ENCODE data around the gene TNS4. TPM values are rescaled to one million over a fixed set of nuclear protein-coding genes. Genes with fewer than 3 reads are reported as not detected.

Gene TNS4
- total RNA-seq, 1 donor from 2014 or later: 0.78 TPM

DNA sequence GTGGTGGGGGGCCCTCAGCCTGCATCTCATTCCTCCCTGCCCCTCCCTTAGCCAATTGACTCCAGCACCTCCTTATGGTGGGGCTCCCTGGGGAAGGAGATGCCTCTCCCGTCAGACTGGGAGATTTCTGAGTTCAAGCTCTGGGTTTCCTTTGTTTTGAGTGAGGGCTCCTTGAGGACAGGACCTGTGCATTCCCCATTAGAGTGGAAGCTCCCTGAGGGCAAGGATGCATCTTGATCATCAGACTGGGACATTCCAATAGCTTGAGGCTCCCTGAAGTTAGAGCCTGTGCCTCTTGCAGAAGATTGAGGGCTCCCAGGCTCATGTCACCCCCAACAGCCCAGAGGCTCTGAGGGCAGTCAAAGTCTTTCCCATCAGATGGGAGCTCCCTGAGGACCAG lies 23.6 kb downstream of the TNS4 start:
- Histone ChIP-seq H3K4me1 (peaks cover 11% of the 10 kb centered on the region), H3K36me3 (no peaks in the 10 kb centered on the region), H3K27ac (no peak overlapping the region), H3K27me3 (no peaks in the 10 kb centered on the region), H3K4me3 (no peak overlapping the region), H3K9me3 (no peaks in the 10 kb centered on the region)
- intact Hi-C loops (cut with DNase I): loop anchor here (5.0 kb wide), 1 partner anchor 55 kb away; no protein-coding TSS in a partner anchor
- DNase-seq (no peak), ATAC-seq (no peak)
- TF ChIP-seq, protein P1, sequence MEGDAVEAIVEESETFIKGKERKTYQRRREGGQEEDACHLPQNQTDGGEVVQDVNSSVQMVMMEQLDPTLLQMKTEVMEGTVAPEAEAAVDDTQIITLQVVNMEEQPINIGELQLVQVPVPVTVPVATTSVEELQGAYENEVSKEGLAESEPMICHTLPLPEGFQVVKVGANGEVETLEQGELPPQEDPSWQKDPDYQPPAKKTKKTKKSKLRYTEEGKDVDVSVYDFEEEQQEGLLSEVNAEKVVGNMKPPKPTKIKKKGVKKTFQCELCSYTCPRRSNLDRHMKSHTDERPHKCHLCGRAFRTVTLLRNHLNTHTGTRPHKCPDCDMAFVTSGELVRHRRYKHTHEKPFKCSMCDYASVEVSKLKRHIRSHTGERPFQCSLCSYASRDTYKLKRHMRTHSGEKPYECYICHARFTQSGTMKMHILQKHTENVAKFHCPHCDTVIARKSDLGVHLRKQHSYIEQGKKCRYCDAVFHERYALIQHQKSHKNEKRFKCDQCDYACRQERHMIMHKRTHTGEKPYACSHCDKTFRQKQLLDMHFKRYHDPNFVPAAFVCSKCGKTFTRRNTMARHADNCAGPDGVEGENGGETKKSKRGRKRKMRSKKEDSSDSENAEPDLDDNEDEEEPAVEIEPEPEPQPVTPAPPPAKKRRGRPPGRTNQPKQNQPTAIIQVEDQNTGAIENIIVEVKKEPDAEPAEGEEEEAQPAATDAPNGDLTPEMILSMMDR (IDR thresholded peaks at IDR 0.05): no peak

DNA sequence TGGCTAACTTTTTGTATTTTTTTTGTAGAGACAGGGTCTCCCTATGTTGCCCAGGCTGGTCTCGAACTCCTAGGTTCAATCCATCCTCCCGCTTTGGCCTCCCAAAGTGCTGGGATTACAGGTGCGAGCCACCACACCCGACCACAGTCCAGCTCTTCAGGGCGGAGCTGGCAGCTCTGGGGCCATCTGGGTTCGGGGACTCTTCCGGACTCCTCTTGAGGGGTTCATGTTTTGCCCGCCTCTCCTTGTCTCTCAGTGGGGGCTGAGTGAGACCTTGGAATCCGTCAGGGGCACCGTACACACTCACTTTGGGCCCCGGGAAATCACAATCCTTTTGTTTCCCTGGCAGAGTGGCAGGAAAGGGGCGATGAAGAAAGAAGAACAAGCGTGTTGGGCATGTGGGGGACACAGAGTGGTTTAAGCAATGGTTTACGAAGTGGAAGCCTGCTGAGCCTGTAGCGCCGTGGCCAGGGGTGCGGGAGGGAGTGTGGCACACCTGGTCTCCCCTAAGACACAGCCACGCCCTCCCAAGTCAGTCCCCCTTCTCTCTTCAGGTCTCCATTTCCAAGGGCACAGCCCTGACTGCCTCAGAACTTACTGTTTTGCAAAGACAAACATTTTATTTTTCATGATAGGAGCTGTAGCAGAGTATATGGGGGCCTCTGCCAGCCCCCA lies 26.1 kb downstream of the TNS4 start:
- H3K4me3 ChIP-seq: no peak overlapping the region
- H3K36me3 ChIP-seq: no peaks in the 10 kb centered on the region
- H3K27ac ChIP-seq: no peak overlapping the region
- no peaks in the 10 kb centered on the region for H3K27me3 ChIP-seq
- no peak for DNase-seq
- TF ChIP-seq, protein P1 (IDR thresholded peaks at IDR 0.05): no peak
- no peaks in the 10 kb centered on the region for H3K9me3 ChIP-seq
- ATAC-seq: no peak
- peaks cover 5% of the 10 kb centered on the region for H3K4me1 ChIP-seq
- intact Hi-C loops (cut with DNase I): loop anchor here (5.0 kb wide), 1 partner anchor 57 kb away; no protein-coding TSS in a partner anchor

DNA sequence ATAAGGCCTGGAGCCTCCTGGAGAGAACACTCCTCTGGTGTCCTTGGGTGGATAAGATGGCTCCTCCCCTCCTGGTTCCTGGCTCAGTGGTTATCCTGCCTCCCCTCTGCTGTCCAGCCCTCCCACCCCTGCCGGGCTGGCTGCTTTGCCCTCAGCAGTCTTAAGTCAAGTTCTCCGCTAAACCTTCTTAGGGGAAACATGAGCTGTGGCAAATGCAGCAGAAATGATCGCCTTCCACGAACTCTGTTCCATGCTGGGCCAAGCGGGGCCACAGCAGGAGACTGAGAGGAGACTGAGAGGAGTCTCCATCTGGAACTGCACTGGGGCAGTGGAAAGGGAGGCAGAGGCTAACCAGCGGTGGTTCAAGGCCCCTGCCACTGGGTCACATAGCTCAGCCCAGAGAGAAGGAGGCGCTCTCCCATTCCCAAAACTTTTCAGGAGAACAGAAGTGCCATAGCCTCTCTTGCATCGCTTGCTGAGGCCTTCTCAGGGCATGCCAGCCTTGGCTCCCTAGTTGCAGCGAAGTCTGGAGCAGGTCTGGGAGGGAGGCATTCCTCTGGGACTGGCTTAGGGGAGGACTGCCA lies 26.9 kb downstream of the TNS4 start:
- intact Hi-C loops (cut with DNase I): loop anchor here (5.0 kb wide), 1 partner anchor 58 kb away; no protein-coding TSS in a partner anchor
- DNase-seq: no peak

GRCh38 chr17:40473573-40474365 lies 27.7 kb downstream of the TNS4 start:
- DNase-seq (no peak), ATAC-seq (peak; percentile 45)
- Histone ChIP-seq H3K9me3 (no peaks in the 10 kb centered on the region), H3K27me3 (no peaks in the 10 kb centered on the region), H3K36me3 (no peaks in the 10 kb centered on the region), H3K27ac (no peak overlapping the region), H3K4me3 (no peak overlapping the region), H3K4me1 (peaks cover 5% of the 10 kb centered on the region)
- intact Hi-C loops (cut with DNase I): no loop called here
- TF ChIP-seq, protein P1 (IDR thresholded peaks at IDR 0.05): no peak

More for the DNA sequence above, 26.9 kb downstream of the TNS4 start:
- H3K4me1 ChIP-seq: peaks cover 5% of the 10 kb centered on the region
- no peak overlapping the region for H3K4me3 ChIP-seq
- TF ChIP-seq, protein P1 (IDR thresholded peaks at IDR 0.05): no peak
- no peak overlapping the region for H3K27ac ChIP-seq
- H3K9me3 ChIP-seq: no peaks in the 10 kb centered on the region
- no peaks in the 10 kb centered on the region for H3K27me3 ChIP-seq
- no peaks in the 10 kb centered on the region for H3K36me3 ChIP-seq
- no peak for ATAC-seq

- H3K27ac ChIP-seq: no peak overlapping the region
- intact Hi-C loops (cut with DNase I): no loop called here
- H3K4me1 ChIP-seq: peaks cover 5% of the 10 kb centered on the region
- DNase-seq (no peak), ATAC-seq (no peak)
- TF ChIP-seq, protein P1 (IDR thresholded peaks at IDR 0.05): no peak
- no peaks in the 10 kb centered on the region for H3K27me3 ChIP-seq
- H3K4me3 ChIP-seq: no peak overlapping the region
- no peaks in the 10 kb centered on the region for H3K36me3 ChIP-seq
- H3K9me3 ChIP-seq: no peaks in the 10 kb centered on the region
These were observed 28.5 kb downstream of the TNS4 start for GRCh38 chr17:40472733-40473452.
